IPS DF 4.7 (cell line): ENCODE measurements around the gene SIAE.

Experiments used
- DNase-seq: peaks from one replicate; pipeline ENCODE4 v3.0.0-alpha.2; 2013; ENCODE audit warnings: low spot score; ENCODE audit errors: extremely low read depth

SIAE gene

DNA sequence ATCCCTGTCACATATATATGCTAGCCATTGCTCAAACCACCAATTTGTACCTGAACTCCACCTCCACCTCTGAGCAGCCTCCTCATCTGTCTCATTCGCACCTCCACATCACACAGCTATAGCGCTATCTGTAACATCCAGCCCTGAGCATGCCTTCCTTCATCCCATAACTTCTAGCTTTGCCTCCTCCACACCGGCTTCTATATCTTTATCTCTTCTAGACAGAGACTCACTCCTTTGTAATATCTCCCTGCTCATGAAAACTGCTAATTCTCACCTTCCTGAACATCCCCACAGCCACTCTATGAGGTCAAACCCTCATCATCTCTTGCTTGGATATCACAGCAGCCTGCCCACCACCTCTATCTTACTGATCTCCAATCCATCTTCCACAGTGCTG is 5.9 kb downstream of the SIAE start:
- DNase-seq = no peak

DNA sequence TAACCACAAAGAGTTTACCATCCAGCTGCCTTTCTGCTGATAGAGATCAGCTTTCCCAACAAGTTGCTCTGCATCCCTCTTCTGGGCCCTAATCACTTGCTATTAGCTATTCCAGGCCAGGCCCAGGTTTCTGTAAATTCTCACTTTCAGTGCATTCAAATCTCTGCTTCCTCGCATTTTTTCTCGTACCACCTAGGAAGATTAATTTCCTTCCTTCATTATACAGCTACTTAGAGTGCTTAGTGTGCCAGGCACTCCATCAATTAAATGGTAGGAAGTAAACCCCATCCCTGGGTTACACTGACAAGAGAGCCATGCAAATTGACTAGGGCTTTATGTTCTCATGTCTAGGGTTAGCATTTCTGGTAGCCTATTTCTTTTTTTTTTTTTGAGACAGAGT is 9.7 kb downstream of the SIAE start:
- no peak for DNase-seq

- no peak for DNase-seq
Measured at GRCh38 chr11:124662106-124662505, 11.4 kb downstream of the SIAE start.

DNA sequence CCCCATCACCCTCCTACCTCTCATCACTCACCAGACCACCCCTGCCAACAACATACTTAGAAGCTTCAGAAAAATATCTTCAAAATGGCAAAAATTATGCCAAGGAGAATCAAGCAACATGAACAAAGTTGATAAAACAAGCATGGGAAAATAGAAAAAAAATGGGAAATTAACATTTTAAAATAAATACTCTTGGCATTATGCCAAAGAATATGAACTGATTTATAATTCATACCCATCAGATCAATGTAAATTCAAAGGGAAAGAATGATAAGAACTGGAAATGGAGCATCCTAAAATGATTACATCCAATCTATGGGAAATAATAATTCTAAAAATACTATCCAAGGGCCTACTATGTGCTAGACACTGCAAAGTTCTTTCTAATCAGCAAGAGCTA is 12.0 kb downstream of the SIAE start:
- DNase-seq = no peak

- DNase-seq = no peak
Measured at GRCh38 chr11:124658986-124659385, 14.6 kb downstream of the SIAE start.

- no peak for DNase-seq
Measured at GRCh38 chr11:124658501-124658900, 15.0 kb downstream of the SIAE start.

DNA sequence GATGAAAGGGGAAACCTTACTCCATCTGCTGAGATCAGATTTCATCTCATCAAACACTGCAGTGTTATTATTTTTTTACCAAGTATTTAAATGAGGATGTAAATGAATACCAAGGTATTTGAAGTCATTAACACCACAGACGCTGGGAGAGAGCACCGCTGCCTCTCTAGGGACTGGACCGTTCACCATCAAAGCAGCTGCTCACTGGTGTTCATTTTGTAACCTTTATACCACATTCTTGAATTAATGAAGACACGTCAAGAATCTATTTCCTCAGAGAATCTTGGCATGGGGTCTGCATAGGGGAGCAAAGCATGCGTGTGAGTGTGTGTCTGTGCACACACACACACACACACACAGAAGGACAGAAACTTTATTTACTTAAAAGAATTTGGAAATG is 15.6 kb downstream of the SIAE start:
- DNase-seq = no peak

- no peak for DNase-seq
Measured at GRCh38 chr11:124656774-124657630, 16.5 kb downstream of the SIAE start.

GRCh38 chr11:124648610-124649009 is 24.9 kb downstream of the SIAE start:
- no peak for DNase-seq

GRCh38 chr11:124646148-124646547 is 27.4 kb downstream of the SIAE start:
- DNase-seq = no peak

- DNase-seq = no peak
Measured at GRCh38 chr11:124644426-124645280, 28.9 kb downstream of the SIAE start.

DNA sequence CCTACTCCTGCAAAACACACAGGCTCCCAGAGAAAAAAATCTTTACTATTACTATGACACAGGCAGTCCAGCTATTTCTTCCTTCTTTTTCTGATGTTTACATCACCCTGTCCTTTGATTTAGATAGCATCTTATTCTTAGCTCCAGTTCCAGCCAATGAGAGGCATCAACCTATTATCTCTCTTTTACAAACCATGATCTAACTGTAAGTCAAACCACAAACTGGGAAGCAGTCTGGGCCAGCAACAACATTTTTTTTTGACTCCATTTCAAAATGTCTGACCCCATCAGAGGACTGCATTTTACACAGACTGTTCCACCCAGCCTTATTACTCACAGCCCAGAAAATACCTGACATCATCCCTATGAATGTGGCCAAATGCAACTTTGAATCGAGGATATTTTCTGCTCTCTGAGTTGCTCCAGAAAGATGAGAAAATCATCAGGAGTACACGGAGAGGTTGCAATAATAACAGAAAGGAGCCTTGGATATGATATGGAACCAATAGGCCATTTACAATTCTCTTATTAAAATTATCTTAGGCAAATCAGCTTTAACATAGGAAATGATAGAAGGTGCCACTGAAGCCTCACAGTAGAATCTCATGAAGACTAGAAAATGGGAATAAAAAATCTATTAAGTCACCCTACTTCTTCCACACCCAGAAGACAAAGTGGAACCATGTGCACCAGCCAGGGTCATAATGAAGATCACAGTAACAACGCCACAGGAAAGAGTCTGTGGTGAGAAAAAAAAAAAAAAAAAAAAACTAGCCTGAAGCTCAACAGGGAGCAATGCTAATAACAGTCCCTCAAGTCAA is 29.7 kb downstream of the SIAE start:
- no peak for DNase-seq

DNA sequence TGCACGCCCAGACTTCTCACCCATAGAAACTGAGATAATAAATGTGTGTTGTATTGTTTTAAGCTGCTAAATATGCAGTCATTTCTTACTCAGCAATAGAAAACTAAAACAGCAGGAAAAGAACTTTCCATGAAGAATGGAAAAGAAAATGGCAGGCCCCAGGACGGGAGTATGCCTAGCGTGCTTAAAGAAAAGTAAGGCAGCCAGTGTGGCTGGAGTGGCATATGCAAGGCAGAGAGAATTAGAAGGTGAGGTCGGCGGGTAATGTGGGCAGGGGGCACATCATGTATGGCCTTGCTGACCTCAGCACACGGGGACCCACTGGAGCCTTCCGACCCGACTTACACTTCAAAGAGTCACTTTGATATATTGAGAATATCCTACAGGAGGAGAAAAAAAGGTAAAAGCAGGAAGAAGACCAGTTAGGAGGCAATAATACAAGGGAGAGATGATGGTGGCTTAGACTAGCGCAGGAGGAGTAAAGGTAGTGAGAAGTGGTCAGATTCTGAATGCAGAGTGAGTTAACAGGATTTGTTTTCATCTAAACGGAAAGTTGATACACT is 30.4 kb downstream of the SIAE start:
- DNase-seq = no peak

DNA sequence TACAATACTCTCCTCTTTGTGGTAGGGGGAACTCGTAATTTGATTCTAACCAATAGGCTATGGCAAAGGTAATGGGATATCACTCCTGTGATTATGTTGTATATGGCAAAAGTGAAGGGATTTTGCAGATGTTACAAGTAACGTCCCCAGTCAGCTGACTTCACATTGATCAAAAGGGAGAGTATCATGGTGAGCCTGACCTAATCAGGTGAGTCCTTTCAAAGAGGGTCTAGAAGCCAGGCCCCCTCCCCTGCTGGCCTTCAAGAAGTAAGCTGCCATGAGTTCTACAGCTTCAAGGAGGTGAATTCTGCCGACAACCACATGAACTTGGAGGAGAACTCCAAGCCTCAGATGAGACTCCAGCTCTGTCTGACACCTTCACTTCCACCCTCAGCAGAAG is 30.9 kb downstream of the SIAE start:
- no peak for DNase-seq

DNA sequence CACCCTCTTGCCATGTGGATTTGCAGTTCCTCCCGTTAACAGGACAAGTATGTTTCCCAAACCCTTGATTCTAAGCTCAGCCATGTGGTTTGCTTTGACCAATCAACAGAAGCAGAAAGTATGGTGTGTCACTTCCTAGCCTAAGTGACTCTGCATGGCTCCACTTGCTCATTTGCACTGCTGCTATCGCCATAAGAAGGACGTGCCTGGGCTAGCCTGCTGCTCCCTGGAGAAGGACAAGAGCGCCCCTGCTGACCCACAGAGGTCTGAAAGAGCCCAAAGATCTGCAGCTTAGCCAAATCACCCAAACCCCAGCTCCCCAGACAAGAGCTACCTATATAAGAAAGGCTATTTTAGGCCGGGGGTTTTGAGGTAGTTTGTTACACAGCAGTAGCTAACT is 32.9 kb downstream of the SIAE start:
- DNase-seq = no peak

GRCh38 chr11:124639186-124639585 is 34.4 kb downstream of the SIAE start:
- no peak for DNase-seq

DNA sequence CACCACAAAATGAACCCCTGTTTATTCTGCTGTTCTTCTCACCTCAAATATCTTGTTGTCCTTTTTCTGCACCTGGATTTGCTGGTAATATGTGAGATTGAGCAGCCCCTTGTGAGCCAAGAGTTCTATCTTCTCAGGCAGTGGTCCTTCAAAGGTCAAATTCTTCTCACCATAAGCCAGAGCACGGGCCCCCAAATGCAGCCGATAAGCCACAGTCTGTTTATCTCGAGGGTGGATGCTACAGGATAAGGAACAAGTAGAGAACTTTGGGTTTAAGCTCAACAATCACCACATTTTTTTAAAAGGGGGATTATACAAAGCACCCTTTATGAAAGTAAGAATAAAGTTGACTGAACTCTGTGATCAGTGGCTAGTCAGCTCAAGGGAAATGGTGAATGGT is 35.0 kb downstream of the SIAE start:
- no peak for DNase-seq

GRCh38 chr11:124635932-124636331 is 37.6 kb downstream of the SIAE start:
- no peak for DNase-seq

- no peak for DNase-seq
Measured at GRCh38 chr11:124633355-124633754, 40.2 kb downstream of the SIAE start.

GRCh38 chr11:124629961-124630360 is 43.6 kb downstream of the SIAE start:
- no peak for DNase-seq

- no peak for DNase-seq
Measured at GRCh38 chr11:124627546-124627945, 46.0 kb downstream of the SIAE start.
